GM23338 (cell line): Measurements from ENCODE around the gene RHOF. TPM values are rescaled to one million over a fixed set of nuclear protein-coding genes. Genes with fewer than 3 reads are reported as not detected.

Experiments
- ATAC-seq: fragments of 200-7000 bp; cut with Tn5 transposase; 3 replicates; pipeline ENCODE4 v1.9.1; 2020
- DNase-seq: peaks from one replicate; pipeline ENCODE4 v3.0.0-alpha.2; 2015; ENCODE audit warnings: low spot score
- H2AFZ ChIP-seq: fragments of 200-600 bp; sonication (generic); 2 replicates; pipeline ENCODE4 v1.8.0; 2016; ENCODE audit warnings: antibody characterized with exemption, mild to moderate bottlenecking, moderate library complexity
- H3F3A ChIP-seq: fragments of 200-600 bp; sonication (generic); replicated peaks from 2 replicates; pipeline ENCODE4 v1.8.0; 2017; ENCODE audit warnings: antibody characterized with exemption, mixed run types, low read depth
- H3K27ac ChIP-seq: fragments of 200-600 bp; sonication (generic); 2 replicates; pipeline ENCODE4 v1.6.1; 2016; ENCODE audit warnings: low read depth
- H3K27me3 ChIP-seq: fragments of 200-600 bp; sonication (generic); 2 replicates; pipeline ENCODE4 v1.8.0; 2016; ENCODE audit warnings: mild to moderate bottlenecking, mixed run types, moderate library complexity; ENCODE audit not compliant: insufficient read depth
- H3K36me3 ChIP-seq: fragments of 200-600 bp; sonication (generic); 2 replicates; pipeline ENCODE4 v1.8.0; 2016; ENCODE audit warnings: mild to moderate bottlenecking; ENCODE audit not compliant: insufficient read depth
- H3K4me1 ChIP-seq: fragments of 200-600 bp; sonication (generic); 2 replicates; pipeline ENCODE4 v1.8.0; 2016; ENCODE audit warnings: mild to moderate bottlenecking, moderate library complexity; ENCODE audit not compliant: insufficient read depth
- H3K4me2 ChIP-seq: fragments of 200-600 bp; sonication (generic); 2 replicates; pipeline ENCODE4 v1.7.1; 2017; ENCODE audit warnings: mixed run types
- H3K4me3 ChIP-seq: fragments of 200-600 bp; sonication (generic); 2 replicates; pipeline ENCODE4 v1.6.1; 2016; ENCODE audit warnings: mixed run types
- H3K79me2 ChIP-seq: fragments of 200-600 bp; sonication (generic); replicated peaks from 2 replicates; pipeline ENCODE4 v1.8.0; 2017; ENCODE audit warnings: mild to moderate bottlenecking; ENCODE audit not compliant: insufficient read depth
- H3K9me2 ChIP-seq: fragments of 200-600 bp; sonication (generic); 2 replicates; pipeline ENCODE4 v1.8.0; 2017; ENCODE audit not compliant: insufficient read depth
- H4K20me1 ChIP-seq: fragments of 200-600 bp; sonication (generic); replicated peaks from 2 replicates; pipeline ENCODE4 v1.8.0; 2017; ENCODE audit warnings: mild to moderate bottlenecking; ENCODE audit not compliant: insufficient read depth
- H3K27ac Mint-ChIP-seq: 2 replicates; pipeline ENCODE4 v1.8.0; 2020; ENCODE audit warnings: inconsistent platforms, mild to moderate bottlenecking, moderate library complexity, mixed read lengths
- H3K27me3 Mint-ChIP-seq: 3 replicates; pipeline ENCODE4 v1.8.0; 2022; ENCODE audit warnings: low read depth, mild to moderate bottlenecking, moderate library complexity, mixed read lengths, inconsistent platforms; ENCODE audit not compliant: insufficient read depth, poor library complexity
- H3K36me3 Mint-ChIP-seq: 3 replicates; pipeline ENCODE4 v1.8.0; 2021; ENCODE audit warnings: low read depth, mild to moderate bottlenecking, inconsistent platforms, moderate library complexity, mixed read lengths
- H3K4me1 Mint-ChIP-seq: 3 replicates; pipeline ENCODE4 v1.8.0; 2020; ENCODE audit warnings: mild to moderate bottlenecking, inconsistent platforms, mixed read lengths
- H3K4me3 Mint-ChIP-seq: 3 replicates; pipeline ENCODE4 v1.8.0; 2021; ENCODE audit warnings: moderate library complexity, mild to moderate bottlenecking, inconsistent platforms, mixed read lengths
- H3K9me3 Mint-ChIP-seq: 3 replicates; pipeline ENCODE4 v1.8.0; 2020; ENCODE audit warnings: moderate library complexity, mild to moderate bottlenecking, inconsistent platforms, mixed read lengths
- CREB1 ChIP-seq: fragments of 250-450 bp; sonication (Bioruptor Pico); IDR thresholded peaks from 2 replicates; pipeline ENCODE4 v1.5.0; 2020; ENCODE audit warnings: low read depth, mild to moderate bottlenecking, moderate library complexity
- EZH2 ChIP-seq: fragments of 200-600 bp; sonication (generic); IDR thresholded peaks from one replicate; pipeline ENCODE4 v1.8.0; 2017; ENCODE audit warnings: antibody characterized with exemption, mild to moderate bottlenecking, low read depth; ENCODE audit not compliant: unreplicated experiment
- EZH2phosphoT487 ChIP-seq: fragments of 200-600 bp; sonication (generic); IDR thresholded peaks from one replicate; pipeline ENCODE4 v1.8.1; 2018; ENCODE audit warnings: antibody characterized with exemption; ENCODE audit not compliant: unreplicated experiment
- JUNB ChIP-seq: IDR thresholded peaks from one replicate; pipeline ENCODE4 v1.6.1; 2016; ENCODE audit warnings: antibody characterized with exemption; ENCODE audit not compliant: unreplicated experiment
- NANOG ChIP-seq: IDR thresholded peaks from 2 replicates; pipeline ENCODE4 v1.6.1; 2016; ENCODE audit warnings: antibody characterized with exemption, borderline replicate concordance
- POLR2AphosphoS5 ChIP-seq: IDR thresholded peaks from 2 replicates; pipeline ENCODE4 v1.6.1; 2016; ENCODE audit warnings: antibody characterized with exemption, low read depth
- STAT1 ChIP-seq: IDR thresholded peaks from one replicate; pipeline ENCODE4 v1.6.1; 2016; ENCODE audit warnings: antibody characterized with exemption; ENCODE audit not compliant: unreplicated experiment
- ZNF114 ChIP-seq: fragments of 250-450 bp; sonication (Bioruptor Pico); IDR thresholded peaks from 2 replicates; pipeline ENCODE4 v1.5.0; 2020; ENCODE audit warnings: mild to moderate bottlenecking, moderate library complexity
- ZNF331 ChIP-seq: fragments of 250-450 bp; sonication (Bioruptor Pico); IDR thresholded peaks from 2 replicates; pipeline ENCODE4 v1.5.0; 2020; ENCODE audit warnings: low read depth, mild to moderate bottlenecking, moderate library complexity
- polyA plus RNA-seq: library from polyadenylated mRNA; unstranded; fragments of >200 nt; fragmentation: Nextera tagmentation; extraction: Ambion mirVana; gene quantifications from 2 replicates; pipeline ENCODE4 v1.2.1, GENCODE V29; 2016
- total RNA-seq: library from RNA; depleted of rRNA; stranded (reverse); fragments of >200 nt; shearing (Covaris generic); gene quantifications from 2 replicates; pipeline ENCODE4 v1.2.3, GENCODE V29; 2014
- TF ChIP-seq, protein P1 (sequence below): IDR thresholded peaks from 2 replicates; pipeline ENCODE4 v1.6.1; 2016; ENCODE audit warnings: antibody characterized with exemption
- TF ChIP-seq, protein P2 (sequence below), 2 experiments: fragments of 200-600 bp in 1 of 2; sonication (generic) in 1 of 2; conservative IDR thresholded peaks; 2 replicates each; pipeline versions ENCODE4 v1.5.1 to v1.6.1; 2016 to 2017; ENCODE audit warnings: antibody characterized with exemption in 2 of 2, low read depth in 2 of 2, mild to moderate bottlenecking in 2 of 2, moderate library complexity in 1 of 2
- TF ChIP-seq, protein P3 (sequence below): fragments of 250-450 bp; sonication (Bioruptor Pico); IDR thresholded peaks from 2 replicates; pipeline ENCODE4 v1.5.0; 2020; ENCODE audit warnings: mild to moderate bottlenecking, moderate library complexity

Gene RHOF
- total and polyA plus RNA-seq, 2 experiments from 2014 or later = 10.5 to 53.4 TPM

DNA sequence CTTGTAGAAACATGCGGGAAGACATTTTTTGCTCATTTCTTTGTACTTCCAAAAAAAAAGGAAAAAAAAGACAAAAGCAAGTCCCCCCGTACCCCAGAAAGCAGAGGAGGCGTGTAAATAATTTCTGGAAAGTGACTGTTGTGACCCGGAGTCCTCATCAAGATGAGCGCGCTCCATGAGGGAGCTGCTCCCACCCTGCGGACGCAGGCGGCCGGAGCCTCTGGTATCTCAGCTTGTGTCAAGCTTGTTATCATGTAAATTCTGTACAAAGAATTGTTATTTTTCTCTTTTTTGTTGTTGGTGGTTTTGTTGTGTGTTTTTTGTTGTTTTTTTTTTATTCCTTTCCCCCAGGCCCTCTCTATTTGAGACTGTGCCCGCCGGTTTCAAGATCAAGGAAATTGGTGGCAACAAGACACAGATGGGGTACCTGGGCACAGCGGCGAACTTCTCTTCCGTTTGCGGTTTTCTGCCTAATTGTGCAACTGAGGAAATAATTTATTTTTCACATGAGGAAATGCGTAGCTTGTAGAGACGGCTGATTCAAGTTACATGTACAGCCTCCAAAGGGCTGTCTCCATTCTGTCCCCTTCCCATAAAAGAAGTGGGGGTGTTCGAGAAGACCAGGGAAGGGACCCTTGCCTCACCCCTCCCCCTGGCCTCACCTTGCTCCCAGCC is 38.2 kb upstream of the RHOF start (continued):
- TF ChIP-seq, protein P1, sequence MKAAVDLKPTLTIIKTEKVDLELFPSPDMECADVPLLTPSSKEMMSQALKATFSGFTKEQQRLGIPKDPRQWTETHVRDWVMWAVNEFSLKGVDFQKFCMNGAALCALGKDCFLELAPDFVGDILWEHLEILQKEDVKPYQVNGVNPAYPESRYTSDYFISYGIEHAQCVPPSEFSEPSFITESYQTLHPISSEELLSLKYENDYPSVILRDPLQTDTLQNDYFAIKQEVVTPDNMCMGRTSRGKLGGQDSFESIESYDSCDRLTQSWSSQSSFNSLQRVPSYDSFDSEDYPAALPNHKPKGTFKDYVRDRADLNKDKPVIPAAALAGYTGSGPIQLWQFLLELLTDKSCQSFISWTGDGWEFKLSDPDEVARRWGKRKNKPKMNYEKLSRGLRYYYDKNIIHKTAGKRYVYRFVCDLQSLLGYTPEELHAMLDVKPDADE = no peak

DNA sequence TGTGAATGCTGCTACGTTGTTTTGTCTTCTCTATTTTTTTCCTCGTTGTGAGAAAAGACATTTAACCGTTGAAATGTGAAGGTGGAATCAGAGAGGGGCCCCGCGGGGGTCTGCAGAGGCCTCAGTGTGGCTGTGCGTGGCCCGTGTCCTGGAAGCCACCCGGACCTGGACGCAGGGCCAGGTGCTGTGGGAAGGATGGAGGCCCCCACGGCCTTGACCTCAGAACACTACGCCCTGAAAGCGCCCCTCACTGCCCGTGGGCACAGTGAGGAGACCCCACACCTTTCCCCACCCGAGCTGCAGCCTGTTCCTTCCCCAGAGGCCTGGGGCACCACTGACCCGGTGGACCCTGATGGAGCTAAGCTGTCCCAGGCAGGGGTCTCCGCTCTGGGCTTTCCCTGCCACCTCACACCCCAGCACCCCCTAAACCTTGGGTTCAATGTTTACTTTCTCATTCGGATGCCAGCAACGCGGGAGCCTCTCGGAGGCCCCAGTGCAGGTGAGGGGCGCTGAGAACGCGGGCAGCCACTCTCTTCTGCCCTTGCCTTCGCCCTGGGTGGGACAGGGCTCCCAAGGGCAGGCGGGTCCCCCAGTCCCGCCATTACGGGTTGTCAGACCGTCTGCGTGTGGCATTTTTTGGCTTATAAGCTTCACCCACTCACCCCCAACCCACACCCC is 37.2 kb upstream of the RHOF start:
- H3K27me3 Mint-ChIP-seq = no peaks in the 10 kb centered on the region
- H3K4me1 Mint-ChIP-seq = peaks cover 5% of the 10 kb centered on the region; the same call in 2 of the 3 replicates
- H3K4me3 Mint-ChIP-seq = no peak overlapping the region
- H3K9me3 Mint-ChIP-seq = no peaks in the 10 kb centered on the region
- no peaks in the 10 kb centered on the region for H3K27me3 ChIP-seq
- H3K9me2 ChIP-seq = no peaks in the 10 kb centered on the region
- no peak overlapping the region for H3K27ac ChIP-seq
- TF ChIP-seq STAT1 (no peak), CREB1 (CRISPR knock-in tag) (no peak), NANOG (no peak), JUNB (no peak), ZNF331 (CRISPR knock-in tag) (no peak), ZNF114 (no peak), EZH2 (no peak), POLR2AphosphoS5 (no peak), EZH2phosphoT487 (no peak)
- TF ChIP-seq, protein P2, sequence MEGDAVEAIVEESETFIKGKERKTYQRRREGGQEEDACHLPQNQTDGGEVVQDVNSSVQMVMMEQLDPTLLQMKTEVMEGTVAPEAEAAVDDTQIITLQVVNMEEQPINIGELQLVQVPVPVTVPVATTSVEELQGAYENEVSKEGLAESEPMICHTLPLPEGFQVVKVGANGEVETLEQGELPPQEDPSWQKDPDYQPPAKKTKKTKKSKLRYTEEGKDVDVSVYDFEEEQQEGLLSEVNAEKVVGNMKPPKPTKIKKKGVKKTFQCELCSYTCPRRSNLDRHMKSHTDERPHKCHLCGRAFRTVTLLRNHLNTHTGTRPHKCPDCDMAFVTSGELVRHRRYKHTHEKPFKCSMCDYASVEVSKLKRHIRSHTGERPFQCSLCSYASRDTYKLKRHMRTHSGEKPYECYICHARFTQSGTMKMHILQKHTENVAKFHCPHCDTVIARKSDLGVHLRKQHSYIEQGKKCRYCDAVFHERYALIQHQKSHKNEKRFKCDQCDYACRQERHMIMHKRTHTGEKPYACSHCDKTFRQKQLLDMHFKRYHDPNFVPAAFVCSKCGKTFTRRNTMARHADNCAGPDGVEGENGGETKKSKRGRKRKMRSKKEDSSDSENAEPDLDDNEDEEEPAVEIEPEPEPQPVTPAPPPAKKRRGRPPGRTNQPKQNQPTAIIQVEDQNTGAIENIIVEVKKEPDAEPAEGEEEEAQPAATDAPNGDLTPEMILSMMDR (conservative IDR thresholded peaks at IDR 0.05; ENCODE audit: low read depth in 2 of 2) = no peak
- TF ChIP-seq, protein P1 = no peak
- TF ChIP-seq, protein P3, sequence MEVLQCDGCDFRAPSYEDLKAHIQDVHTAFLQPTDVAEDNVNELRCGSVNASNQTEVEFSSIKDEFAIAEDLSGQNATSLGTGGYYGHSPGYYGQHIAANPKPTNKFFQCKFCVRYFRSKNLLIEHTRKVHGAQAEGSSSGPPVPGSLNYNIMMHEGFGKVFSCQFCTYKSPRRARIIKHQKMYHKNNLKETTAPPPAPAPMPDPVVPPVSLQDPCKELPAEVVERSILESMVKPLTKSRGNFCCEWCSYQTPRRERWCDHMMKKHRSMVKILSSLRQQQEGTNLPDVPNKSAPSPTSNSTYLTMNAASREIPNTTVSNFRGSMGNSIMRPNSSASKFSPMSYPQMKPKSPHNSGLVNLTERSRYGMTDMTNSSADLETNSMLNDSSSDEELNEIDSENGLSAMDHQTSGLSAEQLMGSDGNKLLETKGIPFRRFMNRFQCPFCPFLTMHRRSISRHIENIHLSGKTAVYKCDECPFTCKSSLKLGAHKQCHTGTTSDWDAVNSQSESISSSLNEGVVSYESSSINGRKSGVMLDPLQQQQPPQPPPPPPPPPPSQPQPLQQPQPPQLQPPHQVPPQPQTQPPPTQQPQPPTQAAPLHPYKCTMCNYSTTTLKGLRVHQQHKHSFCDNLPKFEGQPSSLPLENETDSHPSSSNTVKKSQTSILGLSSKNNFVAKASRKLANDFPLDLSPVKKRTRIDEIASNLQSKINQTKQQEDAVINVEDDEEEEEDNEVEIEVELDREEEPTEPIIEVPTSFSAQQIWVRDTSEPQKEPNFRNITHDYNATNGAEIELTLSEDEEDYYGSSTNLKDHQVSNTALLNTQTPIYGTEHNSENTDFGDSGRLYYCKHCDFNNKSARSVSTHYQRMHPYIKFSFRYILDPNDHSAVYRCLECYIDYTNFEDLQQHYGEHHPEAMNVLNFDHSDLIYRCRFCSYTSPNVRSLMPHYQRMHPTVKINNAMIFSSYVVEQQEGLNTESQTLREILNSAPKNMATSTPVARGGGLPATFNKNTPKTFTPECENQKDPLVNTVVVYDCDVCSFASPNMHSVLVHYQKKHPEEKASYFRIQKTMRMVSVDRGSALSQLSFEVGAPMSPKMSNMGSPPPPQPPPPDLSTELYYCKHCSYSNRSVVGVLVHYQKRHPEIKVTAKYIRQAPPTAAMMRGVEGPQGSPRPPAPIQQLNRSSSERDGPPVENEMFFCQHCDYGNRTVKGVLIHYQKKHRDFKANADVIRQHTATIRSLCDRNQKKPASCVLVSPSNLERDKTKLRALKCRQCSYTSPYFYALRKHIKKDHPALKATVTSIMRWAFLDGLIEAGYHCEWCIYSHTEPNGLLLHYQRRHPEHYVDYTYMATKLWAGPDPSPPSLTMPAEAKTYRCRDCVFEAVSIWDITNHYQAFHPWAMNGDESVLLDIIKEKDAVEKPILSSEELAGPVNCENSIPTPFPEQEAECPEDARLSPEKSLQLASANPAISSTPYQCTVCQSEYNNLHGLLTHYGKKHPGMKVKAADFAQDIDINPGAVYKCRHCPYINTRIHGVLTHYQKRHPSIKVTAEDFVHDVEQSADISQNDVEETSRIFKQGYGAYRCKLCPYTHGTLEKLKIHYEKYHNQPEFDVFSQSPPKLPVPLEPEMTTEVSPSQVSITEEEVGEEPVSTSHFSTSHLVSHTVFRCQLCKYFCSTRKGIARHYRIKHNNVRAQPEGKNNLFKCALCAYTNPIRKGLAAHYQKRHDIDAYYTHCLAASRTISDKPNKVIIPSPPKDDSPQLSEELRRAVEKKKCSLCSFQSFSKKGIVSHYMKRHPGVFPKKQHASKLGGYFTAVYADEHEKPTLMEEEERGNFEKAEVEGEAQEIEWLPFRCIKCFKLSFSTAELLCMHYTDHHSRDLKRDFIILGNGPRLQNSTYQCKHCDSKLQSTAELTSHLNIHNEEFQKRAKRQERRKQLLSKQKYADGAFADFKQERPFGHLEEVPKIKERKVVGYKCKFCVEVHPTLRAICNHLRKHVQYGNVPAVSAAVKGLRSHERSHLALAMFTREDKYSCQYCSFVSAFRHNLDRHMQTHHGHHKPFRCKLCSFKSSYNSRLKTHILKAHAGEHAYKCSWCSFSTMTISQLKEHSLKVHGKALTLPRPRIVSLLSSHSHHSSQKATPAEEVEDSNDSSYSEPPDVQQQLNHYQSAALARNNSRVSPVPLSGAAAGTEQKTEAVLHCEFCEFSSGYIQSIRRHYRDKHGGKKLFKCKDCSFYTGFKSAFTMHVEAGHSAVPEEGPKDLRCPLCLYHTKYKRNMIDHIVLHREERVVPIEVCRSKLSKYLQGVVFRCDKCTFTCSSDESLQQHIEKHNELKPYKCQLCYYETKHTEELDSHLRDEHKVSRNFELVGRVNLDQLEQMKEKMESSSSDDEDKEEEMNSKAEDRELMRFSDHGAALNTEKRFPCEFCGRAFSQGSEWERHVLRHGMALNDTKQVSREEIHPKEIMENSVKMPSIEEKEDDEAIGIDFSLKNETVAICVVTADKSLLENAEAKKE (CRISPR knock-in tag) = no peak
- no peaks in the 10 kb centered on the region for H4K20me1 ChIP-seq
- H3K36me3 Mint-ChIP-seq = peaks cover 53% of the 10 kb centered on the region
- peaks cover 3% of the 10 kb centered on the region; the same call in 1 of the 2 replicates for H3F3A ChIP-seq
- no peak for ATAC-seq
- H3K36me3 ChIP-seq = no peaks in the 10 kb centered on the region
- DNase-seq = no peak
- no peak overlapping the region for H3K27ac Mint-ChIP-seq
- no peaks in the 10 kb centered on the region for H3K4me1 ChIP-seq
- no peak overlapping the region for H3K4me3 ChIP-seq
- H3K79me2 ChIP-seq = no peaks in the 10 kb centered on the region
- no peak overlapping the region for H2AFZ ChIP-seq
- H3K4me2 ChIP-seq = no peak overlapping the region
